Esophagus squamous epithelium (tissue), 4 donors: ENCODE measurements around the gene NNMT.

Experiments used
- CTCF ChIP-seq, 6 experiments: fragments of 450-650 bp in 4 of 6; fragments of 200-600 bp in 2 of 6; sonication (generic) in 2 of 6; IDR thresholded peaks; one replicate each; pipeline ENCODE4 v1.5.1; 2016 to 2019; ENCODE audit warnings: antibody characterized with exemption in 6 of 6, mild to moderate bottlenecking in 4 of 6, moderate library complexity in 4 of 6
- POLR2A ChIP-seq, 4 donors: fragments of 450-650 bp; IDR thresholded peaks; one replicate each; pipeline ENCODE4 v1.6.1; 2017; ENCODE audit warnings: antibody characterized with exemption in 4 of 4, mild to moderate bottlenecking in 4 of 4, moderate library complexity in 3 of 4

GRCh38 chr11:114289779-114290178 is 6.4 kb upstream of the NNMT start:
- TF ChIP-seq CTCF (IDR thresholded peaks at IDR 0.05) (no peak), POLR2A (IDR thresholded peaks at IDR 0.05) (no peak)
